ENCODE data around the gene NAGPA.

DNA sequence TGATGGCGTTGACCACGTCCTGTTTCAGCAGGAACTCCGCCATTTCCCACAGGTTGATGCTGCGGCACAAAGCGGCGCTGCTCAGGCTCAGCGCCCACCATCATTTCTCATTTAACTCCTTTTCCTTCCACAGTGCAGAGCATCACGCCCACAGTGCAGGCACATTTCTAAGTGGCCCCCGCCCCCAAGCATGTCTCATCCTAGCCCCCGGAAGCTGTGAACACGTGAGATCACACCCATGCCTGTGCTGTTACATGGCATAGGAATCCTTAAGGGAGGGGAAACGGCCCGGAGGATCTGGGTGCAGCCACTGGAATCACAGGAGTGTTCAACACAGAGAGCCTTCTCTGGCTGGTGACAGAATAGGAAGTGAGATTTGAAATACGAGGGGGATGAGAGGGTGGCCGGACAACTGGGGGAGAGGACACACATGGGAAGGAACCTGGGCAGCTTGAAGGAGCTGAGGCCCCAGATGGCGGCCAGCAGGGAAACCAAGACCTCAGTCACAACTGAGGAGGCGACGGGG is 4.7 kb downstream of the NAGPA start:
- TF ChIP-seq CTCF (IDR thresholded peaks at IDR 0.05): no peak
- no peak for TF ChIP-seq EP300 (IDR thresholded peaks at IDR 0.05; ENCODE audit: borderline replicate concordance in 1 of 2, low read depth in 1 of 2, low read length in 1 of 2)
- no peak for TF ChIP-seq TAF1 (IDR thresholded peaks at IDR 0.05; ENCODE audit: borderline replicate concordance, low read depth, low read length)
- TF ChIP-seq RFX5 (IDR thresholded peaks at IDR 0.05; ENCODE audit: low read length): no peak

All from SK-N-SH (cell line).